Endothelial cell of umbilical vein (primary cell): ENCODE measurements around the gene ACP4.

Experiments
- JUN ChIP-seq: IDR thresholded peaks from 2 replicates; pipeline ENCODE4 v1.6.1; 2011; ENCODE audit warnings: borderline replicate concordance, low read depth; ENCODE audit not compliant: insufficient read length, insufficient read depth
- TF ChIP-seq, protein P1 (sequence below), 2 donors: IDR thresholded peaks; 1 replicate in 1 of 2; 2 replicates in 1 of 2; pipeline ENCODE4 v1.5.1; 2011; ENCODE audit warnings: low read length in 2 of 2, mild to moderate bottlenecking in 2 of 2, moderate library complexity in 2 of 2, control low read depth in 1 of 2, inconsistent platforms in 1 of 2, low read depth in 1 of 2; ENCODE audit not compliant: insufficient read depth in 1 of 2; ENCODE audit errors: extremely low read depth in 1 of 2

DNA sequence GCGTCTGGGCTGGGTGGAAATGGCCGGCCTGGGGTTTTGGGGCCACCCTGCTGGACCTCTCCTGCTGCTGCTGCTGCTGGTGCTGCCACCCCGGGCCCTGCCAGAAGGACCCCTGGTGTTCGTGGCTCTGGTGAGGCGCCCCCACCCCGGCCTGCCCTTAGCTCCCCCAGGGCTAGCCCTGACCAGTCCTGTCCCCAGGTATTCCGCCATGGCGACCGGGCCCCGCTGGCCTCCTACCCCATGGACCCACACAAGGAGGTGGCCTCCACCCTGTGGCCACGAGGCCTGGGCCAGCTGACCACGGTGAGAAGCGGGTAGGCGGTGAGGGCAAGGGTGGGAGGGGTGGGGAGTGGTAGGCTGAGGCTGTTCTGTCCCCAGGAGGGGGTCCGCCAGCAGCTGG, at the start of gene ACP4:
- no peak for TF ChIP-seq JUN
- TF ChIP-seq, protein P1, sequence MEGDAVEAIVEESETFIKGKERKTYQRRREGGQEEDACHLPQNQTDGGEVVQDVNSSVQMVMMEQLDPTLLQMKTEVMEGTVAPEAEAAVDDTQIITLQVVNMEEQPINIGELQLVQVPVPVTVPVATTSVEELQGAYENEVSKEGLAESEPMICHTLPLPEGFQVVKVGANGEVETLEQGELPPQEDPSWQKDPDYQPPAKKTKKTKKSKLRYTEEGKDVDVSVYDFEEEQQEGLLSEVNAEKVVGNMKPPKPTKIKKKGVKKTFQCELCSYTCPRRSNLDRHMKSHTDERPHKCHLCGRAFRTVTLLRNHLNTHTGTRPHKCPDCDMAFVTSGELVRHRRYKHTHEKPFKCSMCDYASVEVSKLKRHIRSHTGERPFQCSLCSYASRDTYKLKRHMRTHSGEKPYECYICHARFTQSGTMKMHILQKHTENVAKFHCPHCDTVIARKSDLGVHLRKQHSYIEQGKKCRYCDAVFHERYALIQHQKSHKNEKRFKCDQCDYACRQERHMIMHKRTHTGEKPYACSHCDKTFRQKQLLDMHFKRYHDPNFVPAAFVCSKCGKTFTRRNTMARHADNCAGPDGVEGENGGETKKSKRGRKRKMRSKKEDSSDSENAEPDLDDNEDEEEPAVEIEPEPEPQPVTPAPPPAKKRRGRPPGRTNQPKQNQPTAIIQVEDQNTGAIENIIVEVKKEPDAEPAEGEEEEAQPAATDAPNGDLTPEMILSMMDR (IDR thresholded peaks at IDR 0.05; ENCODE audit: extremely low read depth in 1 of 2, insufficient read depth in 1 of 2, low read depth in 1 of 2, low read length in 2 of 2), result no peak
